ENCODE results near the gene POLG.

Gene POLG

DNA sequence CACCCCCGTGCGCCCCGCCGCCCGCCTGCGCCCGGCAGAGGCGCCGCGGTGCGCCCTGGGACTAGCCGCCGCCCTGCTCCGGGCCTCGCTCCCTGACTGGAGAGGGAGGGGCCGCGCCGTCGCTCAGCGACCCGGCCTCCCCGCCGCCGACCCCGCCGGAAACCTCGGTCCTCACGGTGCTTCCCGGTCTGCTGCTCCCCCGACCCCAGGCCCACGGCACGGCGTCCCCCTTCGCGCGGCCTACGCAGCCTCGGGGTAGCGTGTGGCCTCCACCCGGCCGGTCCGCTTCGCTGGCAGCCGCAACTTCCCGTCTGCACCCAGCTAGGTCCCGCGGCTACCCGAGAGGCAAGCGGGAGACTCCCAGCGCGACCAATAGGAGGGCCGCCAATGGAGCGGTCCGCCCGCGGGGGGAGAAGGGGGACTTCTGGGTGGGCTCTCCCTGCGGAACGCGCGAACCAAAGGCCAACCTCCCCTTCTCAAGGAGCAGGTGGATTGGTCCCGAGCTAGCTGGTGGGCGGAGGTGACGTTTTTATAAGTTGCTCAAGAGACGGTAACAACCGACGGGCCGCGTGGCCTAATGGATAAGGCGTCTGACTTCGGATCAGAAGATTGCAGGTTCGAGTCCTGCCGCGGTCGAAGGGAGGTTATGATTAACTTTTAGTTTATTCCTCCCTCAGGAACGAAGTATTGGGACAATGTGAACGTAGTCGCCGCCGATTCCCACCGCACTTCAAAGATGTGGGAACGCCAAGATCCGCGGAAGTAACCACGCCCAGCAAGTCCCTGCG is at the start of gene POLG:
TSS of gene POLG (minus strand) at position 315 of the 788 bp plus-strand sequence. CDS start 1,070 bp downstream, outside the sequence.
- DNase-seq (ENCODE audit: low spot score): peak; percentile 99

GRCh38 chr15:89384176-89384604 is 49.6 kb upstream of the POLG start:
- no peak for DNase-seq (ENCODE audit: low spot score)

DNA sequence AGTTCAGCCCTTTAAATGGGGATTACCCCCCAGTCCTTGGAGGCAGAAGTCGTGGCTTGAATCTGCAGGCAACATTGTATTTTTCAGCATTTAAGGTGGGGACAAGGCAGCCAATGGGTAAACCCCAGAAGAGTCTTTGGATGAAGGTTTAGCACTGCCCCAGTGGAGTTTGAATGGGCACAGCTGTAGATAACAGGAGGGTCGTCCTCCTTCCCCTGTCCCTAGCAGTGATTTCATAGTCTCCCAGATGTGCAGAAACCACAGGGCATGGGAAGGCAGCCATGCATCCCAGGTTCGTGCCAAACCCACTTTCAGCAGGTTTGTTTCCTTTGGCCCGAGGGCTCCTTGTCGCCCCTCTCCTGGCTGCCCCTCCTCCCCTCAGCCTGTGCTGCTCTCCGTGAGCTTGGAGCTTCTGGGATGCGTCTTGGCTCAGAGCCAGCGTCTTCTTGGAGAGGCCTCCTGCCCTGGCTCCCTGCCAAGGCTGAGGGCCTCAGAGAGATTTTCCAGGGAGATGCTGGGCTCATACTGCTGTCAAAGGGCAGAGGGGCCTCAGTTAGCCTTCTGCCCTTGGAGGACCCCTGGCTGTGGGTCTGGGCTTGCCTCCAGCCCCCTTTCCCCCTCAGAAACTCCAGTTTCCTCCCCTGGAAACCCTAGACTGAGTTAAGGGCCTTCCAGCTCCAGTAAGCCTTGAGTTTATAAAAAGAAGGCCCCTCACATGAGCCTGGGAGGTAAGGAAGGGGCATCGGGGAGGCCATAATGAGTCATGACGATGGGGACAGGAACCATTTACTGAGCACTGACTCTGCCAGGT is 48.9 kb upstream of the POLG start:
- no peak for DNase-seq (ENCODE audit: low spot score)

GRCh38 chr15:89381888-89382686 is 47.5 kb upstream of the POLG start:
- no peak for DNase-seq (ENCODE audit: low spot score)

DNA sequence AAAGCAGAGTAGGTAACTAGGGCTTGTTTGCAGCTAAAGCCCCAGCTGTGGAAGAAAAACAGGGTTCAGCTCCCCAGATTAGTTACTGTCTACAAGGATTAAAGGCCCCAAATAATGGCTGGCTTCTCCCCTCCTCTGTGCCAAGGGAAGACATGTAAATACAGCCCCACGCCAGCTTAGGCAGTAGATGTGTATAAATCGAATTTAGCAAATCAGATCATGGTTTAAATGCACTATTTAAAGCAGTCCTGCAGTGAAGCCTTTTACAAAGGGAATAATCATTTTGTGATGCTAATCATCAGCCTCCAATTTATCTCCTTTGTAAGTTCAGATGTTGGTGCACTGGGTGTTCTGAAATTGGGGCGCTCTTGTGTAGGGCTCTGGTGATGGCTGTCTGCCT is 46.7 kb upstream of the POLG start:
- no peak for DNase-seq (ENCODE audit: low spot score)

DNA sequence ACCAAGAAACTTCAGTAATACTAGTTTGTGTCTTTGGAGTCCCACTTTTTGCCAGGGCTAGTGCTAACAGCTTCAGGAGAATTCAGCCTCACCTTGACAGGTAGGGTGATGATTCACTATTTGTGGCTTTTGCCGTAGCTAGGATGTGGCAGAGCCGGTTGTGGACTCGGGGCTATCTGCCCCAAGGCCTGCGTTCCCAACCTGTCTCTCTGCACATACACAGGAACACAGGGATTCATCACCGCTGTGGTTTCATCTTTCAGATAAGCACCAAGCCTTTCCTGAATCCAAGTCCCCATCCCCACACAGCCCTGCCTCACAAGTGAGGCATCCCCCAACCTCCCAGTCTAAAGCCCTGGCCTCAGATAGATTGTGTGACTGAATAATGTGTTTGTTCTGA is 45.2 kb upstream of the POLG start:
- DNase-seq (ENCODE audit: low spot score): no peak

DNA sequence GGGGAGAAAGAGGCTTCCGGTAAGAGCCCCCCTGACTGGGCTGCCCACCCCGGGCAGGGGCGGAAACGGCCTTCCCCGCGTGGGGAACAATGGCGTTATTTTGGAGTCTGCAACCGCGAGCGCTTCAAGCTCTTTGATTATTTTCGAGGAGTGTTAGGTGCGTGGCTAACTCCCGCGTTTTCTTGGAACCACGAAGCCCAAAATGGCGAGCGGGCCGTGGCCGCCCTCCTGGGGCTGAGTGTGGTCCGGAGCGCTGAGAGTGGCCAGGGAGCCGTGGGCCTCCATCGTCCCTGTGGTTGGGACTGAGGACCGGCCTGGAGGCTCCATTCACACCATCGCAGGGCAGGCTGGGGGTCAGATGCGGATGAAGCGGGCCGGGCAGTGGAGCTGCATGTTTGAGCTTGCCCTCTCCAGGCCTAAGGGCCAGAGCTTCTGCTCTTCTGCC is 44.6 kb upstream of the POLG start:
- no peak for DNase-seq (ENCODE audit: low spot score)

DNA sequence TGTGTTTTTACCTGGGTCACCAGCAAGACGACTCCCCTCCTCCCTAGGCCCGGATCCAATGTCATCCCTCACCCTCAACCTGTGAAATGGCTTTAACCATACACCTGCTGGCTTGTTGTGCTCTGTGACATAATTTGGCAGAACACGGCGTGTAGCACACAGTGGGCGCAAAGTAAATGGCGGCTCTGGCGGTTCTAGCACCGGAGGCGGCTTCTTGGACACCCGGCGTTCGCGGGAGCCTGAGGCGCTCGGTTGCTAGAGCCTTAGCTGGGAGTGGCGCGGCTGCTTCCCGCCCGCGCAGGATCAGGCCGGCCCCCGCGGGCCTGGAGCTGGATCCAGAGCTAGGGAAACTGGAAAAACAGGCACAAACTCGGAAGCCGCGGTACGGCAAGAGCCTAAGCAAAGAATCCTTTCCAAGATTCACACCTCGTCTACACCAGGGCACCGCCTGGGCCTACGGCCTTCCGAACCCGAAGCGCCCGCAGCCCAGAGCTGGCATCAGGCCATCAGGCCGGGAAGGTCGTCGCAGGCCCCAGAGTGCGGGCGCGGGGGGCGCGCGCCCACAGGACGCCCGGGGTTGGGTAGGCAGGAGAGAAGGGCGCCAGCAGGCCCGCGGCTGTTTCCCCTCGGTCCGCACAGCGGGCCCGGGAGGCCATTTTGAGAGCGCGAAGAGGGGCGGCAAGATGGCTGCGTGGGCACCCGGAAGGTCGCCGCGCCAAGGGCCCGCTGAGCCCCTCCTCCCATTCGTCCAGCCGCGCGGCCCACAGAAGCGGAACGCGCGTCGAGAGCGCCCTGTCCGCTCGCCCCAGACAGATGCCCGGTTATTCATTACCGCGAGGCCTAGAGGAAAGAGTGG is 43.9 kb upstream of the POLG start:
- DNase-seq (ENCODE audit: low spot score): no peak

DNA sequence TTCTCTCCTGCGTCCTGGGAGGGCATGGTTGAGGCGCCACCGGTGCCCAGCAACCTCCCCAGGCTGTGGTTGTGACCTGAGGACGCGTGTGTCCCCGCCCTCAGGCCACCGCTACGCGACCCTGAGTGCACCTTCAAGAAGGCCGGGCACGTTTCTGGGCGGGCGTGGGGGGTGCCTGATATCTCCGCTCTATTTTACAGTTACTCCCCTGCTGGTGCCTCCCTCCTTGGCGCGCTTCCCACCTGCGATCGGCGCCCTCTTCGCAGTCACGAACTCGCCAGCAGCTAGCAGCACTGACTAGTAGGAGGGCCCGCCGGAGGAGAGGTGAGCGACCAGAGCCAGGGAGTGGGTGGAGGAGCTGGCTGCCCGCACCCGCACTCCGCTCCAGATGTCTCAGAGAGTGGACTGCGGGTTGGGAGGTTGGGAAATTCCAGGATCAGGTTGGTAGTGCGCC is 43.2 kb upstream of the POLG start:
- DNase-seq (ENCODE audit: low spot score): no peak

DNA sequence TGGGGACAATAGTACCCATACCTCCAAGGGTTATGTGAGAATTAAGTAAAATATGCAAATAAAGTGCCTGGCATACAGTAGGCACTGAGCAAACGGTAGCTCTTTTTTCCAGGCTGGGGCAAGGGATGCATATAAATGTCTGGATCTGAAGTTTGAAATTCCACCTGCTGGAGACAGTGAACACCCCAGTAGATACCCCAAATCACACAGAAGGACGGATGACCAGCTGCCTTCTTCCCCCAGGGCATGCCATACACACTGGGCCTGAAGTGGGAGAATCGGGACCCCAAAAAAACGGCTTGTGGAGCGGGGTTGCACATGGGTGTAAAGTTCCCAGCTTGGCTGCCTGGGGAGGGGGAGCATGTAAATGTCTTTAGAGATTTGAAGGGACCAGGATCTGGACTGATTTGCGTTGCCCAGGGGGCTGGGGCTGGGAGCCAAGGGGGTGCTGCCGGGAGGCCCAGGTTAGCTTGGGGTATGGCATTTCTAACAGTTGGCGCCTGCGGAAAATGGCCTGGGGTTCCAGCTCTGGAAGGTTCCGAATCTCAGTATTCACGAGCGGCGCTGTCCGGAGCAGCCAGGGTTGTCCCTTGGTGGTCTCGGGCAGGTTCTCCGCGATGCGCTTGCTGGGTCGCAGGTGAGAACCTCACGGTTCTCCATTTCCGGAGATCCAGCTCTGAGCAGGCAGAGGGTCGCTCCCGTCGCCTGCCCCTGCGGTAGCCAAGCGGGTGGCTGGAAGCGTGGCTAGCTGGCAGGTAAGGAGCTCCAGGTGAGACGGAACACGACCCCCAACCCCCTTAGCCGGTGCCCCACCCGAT is 42.6 kb upstream of the POLG start:
- no peak for DNase-seq (ENCODE audit: low spot score)

- no peak for DNase-seq (ENCODE audit: low spot score)
Observed at GRCh38 chr15:89376388-89376787, 41.8 kb upstream of the POLG start.

DNA sequence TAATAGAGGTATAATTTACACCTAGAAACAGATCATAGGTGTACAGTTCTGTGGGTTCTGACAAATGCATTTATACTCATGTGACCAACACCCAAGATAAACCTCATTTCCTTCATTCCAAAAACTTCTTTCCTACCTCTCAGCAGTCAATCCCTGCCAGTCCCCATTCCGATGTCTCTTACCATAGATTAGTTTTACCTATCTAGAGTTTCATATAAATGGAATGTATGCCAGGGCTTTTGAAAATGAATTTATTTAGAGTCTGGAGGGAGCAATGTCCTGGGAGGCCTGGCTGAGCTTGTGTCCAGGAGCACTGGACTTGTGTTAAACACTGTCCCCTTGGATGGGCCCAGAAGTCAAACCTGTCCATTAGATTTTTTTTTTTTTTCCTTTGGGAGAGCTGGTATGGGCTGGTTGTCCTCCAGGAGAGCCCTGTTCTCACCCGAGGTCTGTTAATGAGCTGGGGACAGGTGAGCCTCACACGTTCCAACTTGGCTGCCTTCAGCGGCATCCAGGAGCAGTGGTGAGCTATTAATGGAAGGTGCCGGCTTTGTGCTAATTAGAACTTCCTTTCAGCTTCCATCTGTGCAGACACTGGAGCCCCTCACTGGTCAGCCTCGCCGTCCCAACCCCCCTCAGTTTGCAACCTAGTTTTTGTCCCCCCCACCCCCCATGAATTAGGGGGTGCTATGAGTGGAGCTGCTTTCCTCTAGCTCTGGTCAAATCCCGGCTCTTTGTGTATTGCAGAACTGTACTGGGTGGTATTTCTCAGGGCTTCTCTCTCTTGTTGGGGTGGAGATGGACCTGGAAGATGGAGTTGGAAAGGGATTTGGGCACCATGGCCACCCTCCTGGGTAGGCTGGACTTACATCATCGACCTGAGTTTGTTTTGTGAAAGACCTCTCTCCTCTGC is 40.7 kb upstream of the POLG start:
- no peak for DNase-seq (ENCODE audit: low spot score)

GRCh38 chr15:89374086-89374981 is 39.7 kb upstream of the POLG start:
- DNase-seq (ENCODE audit: low spot score): no peak

DNA sequence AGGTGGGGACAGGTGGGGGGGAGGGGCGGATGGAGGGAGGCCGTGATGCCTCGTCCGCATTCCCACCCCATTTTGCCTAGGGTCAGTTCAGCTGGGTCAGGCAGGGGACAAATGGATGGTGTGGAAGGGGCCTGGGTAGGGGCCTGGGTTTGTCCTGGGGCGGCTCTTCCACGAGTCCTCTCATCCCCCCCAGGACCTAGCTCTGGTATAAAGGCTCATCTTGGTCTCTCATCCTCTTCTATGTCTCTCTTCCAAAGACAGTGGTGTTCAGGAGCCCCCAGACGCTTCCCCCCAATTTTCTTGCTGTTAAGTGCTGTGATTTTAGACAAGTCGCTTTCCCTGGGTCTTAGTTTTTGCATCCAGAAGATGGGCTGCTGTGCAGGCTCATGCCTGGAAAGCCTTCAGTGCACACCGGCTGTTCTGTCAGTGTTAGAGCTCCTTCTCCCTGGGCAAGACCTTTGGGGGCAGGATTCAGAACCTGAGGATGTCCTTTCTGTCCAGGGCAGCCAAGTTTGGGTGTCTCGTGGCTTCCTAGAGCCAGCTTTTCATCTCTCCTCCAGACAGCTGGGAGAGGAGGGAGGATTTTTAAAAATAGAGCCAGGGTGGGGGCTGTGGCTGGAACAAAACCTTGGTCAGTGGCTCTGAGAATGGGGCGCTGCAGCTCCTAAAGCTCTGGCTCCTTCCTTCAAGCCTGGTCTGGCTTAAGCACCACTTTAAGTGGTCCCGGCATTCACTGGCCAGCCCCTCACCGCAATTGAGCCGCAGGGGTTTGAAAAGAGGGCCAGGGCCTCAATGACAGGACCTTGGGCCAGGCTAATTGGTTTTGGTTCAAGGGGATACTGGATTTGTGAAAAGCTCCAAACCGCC is 37.7 kb upstream of the POLG start:
- DNase-seq (ENCODE audit: low spot score): no peak

- no peak for DNase-seq (ENCODE audit: low spot score)
Observed at GRCh38 chr15:89371228-89372044, 36.8 kb upstream of the POLG start.

DNA sequence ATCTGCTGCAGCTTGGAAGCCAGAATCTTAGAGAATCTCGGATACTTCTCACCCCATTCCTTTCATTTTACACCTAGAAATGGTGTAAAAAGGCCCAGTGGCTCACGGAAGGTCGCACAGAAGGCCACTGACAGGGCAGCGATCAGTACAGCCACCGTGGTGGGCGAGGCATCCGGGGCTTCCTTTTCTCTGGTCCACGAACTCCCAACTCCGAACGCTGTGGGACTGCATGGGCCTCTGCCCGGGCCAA is 36.3 kb upstream of the POLG start:
- DNase-seq (ENCODE audit: low spot score): no peak

Data from NAMALWA (cell line).